ENCODE results near the gene TMEM63A.
"Not testable (repeated sequence)": the region's sequence is repeated elsewhere in the genome, so short reads cannot be mapped to it uniquely, and the experiment has no call there.

Gene TMEM63A

GRCh38 chr1:225816643-225817538, 65.3 kb downstream of the TMEM63A start:
- DNase-seq, result no peak

- no peak for DNase-seq
Measured at GRCh38 chr1:225815526-225816178, 66.5 kb downstream of the TMEM63A start.

- not testable (repeated sequence) for DNase-seq
Measured at GRCh38 chr1:225815090-225815489, 67.1 kb downstream of the TMEM63A start.

- no peak for DNase-seq
Measured at GRCh38 chr1:225814381-225814780, 67.8 kb downstream of the TMEM63A start.

- no peak for DNase-seq
Measured at GRCh38 chr1:225813214-225813964, 68.8 kb downstream of the TMEM63A start.

- DNase-seq, result no peak
Measured at GRCh38 chr1:225812488-225813213, 69.5 kb downstream of the TMEM63A start.

- no peak for DNase-seq
Measured at GRCh38 chr1:225811622-225812487, 70.3 kb downstream of the TMEM63A start.

- DNase-seq, result not testable (repeated sequence)
Measured at GRCh38 chr1:225810579-225811538, 71.3 kb downstream of the TMEM63A start.

- peak; percentile 67 for DNase-seq
Measured at GRCh38 chr1:225809842-225810578, 72.2 kb downstream of the TMEM63A start, which contains the start of gene EPHX1. EPHX1 (plus strand) TSS chr1:225810124; CDS start chr1:225828730, 18,606 bp downstream.

- no peak for DNase-seq
Measured at GRCh38 chr1:225808136-225808535, 74.0 kb downstream of the TMEM63A start.

- DNase-seq, result not testable (repeated sequence)
Measured at GRCh38 chr1:225806736-225807135, 75.4 kb downstream of the TMEM63A start.

- no peak for DNase-seq
Measured at GRCh38 chr1:225806249-225806648, 75.9 kb downstream of the TMEM63A start.

- DNase-seq, result not testable (repeated sequence)
Measured at GRCh38 chr1:225801146-225801545, 81.0 kb downstream of the TMEM63A start.

- not testable (repeated sequence) for DNase-seq
Measured at GRCh38 chr1:225796097-225796496, 86.1 kb downstream of the TMEM63A start.

All from activated CD8-positive, alpha-beta memory T cell treated with anti-CD3 and anti-CD28 coated beads, Interleukin-2, amount 50 U/mL, for 4 hours (primary cell).